CD14-positive monocyte (primary cell): ENCODE measurements around the gene ACTR2. TPM values are rescaled to one million over a fixed set of nuclear protein-coding genes. Genes with fewer than 3 reads are reported as not detected.

Experiments used
- DNase-seq, 3 donors: peaks; one replicate each; pipeline ENCODE4 v3.0.0-alpha.2; 2011 to 2022
- H2AFZ ChIP-seq: 2 replicates; pipeline ENCODE4 v1.6.0; 2012; ENCODE audit warnings: mild to moderate bottlenecking, low read depth, low read length, inconsistent platforms; ENCODE audit not compliant: insufficient read depth, poor library complexity, severe bottlenecking
- H3K27ac ChIP-seq, 2 donors: 1 replicate in 1 of 2; 2 replicates in 1 of 2; pipeline ENCODE4 v1.5.1; 2012 to 2013; ENCODE audit warnings: low read length in 2 of 2, control low read depth in 1 of 2, inconsistent platforms in 1 of 2, low read depth in 1 of 2, mild to moderate bottlenecking in 1 of 2
- H3K27me3 ChIP-seq, 2 donors: one replicate each; pipeline versions ENCODE4 v1.6.0 to v1.6.1; 2011 to 2013; ENCODE audit warnings: low read length in 2 of 2; ENCODE audit not compliant: control insufficient read depth in 2 of 2, insufficient read depth in 2 of 2
- H3K36me3 ChIP-seq, 2 donors: replicated peaks in 1 of 2; 1 replicate in 1 of 2; 2 replicates in 1 of 2; pipeline versions ENCODE4 v1.5.1 to v1.6.1; 2012 to 2013; ENCODE audit warnings: low read length in 2 of 2, control low read depth in 1 of 2, inconsistent platforms in 1 of 2, mild to moderate bottlenecking in 1 of 2; ENCODE audit not compliant: insufficient read depth in 2 of 2, control insufficient read depth in 1 of 2
- H3K4me1 ChIP-seq, 2 donors: 1 replicate in 1 of 2; 2 replicates in 1 of 2; pipeline versions ENCODE4 v1.5.1 to v1.6.1; 2012 to 2013; ENCODE audit warnings: low read length in 2 of 2, control low read depth in 1 of 2, inconsistent platforms in 1 of 2, mild to moderate bottlenecking in 1 of 2, moderate library complexity in 1 of 2; ENCODE audit not compliant: insufficient read depth in 2 of 2, control insufficient read depth in 1 of 2
- H3K4me2 ChIP-seq: replicated peaks from 2 replicates; pipeline ENCODE3; 2012; ENCODE audit warnings: low read length, moderate library complexity, mild to moderate bottlenecking; ENCODE audit not compliant: poor library complexity, severe bottlenecking; ENCODE audit errors: extremely low read depth
- H3K4me3 ChIP-seq, 3 experiments: fragments of 200-600 bp in 1 of 3; sonication (generic) in 1 of 3; replicated peaks in 1 of 3; 1 replicate in 2 of 3; 2 replicates in 1 of 3; pipeline ENCODE4 v1.5.1; 2011 to 2013; ENCODE audit warnings: low read length in 3 of 3, mild to moderate bottlenecking in 3 of 3, control low read depth in 2 of 3, low read depth in 2 of 3, inconsistent platforms in 1 of 3, moderate library complexity in 1 of 3
- H3K79me2 ChIP-seq: 2 replicates; pipeline ENCODE4 v1.6.0; 2012; ENCODE audit warnings: mild to moderate bottlenecking, control low read depth, inconsistent platforms, low read length, moderate library complexity; ENCODE audit not compliant: insufficient read depth
- H3K9ac ChIP-seq: 2 replicates; pipeline ENCODE4 v1.6.0; 2017; ENCODE audit warnings: low read length, mild to moderate bottlenecking; ENCODE audit not compliant: insufficient read depth, poor library complexity, severe bottlenecking
- H3K9me3 ChIP-seq, 2 donors: replicated peaks in 1 of 2; 1 replicate in 1 of 2; 2 replicates in 1 of 2; pipeline versions ENCODE4 v1.5.1 to v1.6.1; 2012 to 2013; ENCODE audit warnings: low read length in 2 of 2, control low read depth in 1 of 2; ENCODE audit not compliant: control insufficient read depth in 1 of 2, insufficient read depth in 1 of 2
- H4K20me1 ChIP-seq: 2 replicates; pipeline ENCODE4 v1.6.0; 2012; ENCODE audit warnings: mild to moderate bottlenecking, low read length, control low read depth, moderate library complexity; ENCODE audit not compliant: insufficient read depth
- H3K27ac Mint-ChIP-seq, 7 donors: one replicate each; pipeline ENCODE4 v1.8.0; 2020; ENCODE audit warnings: mild to moderate bottlenecking in 7 of 7, mixed read lengths in 7 of 7, moderate library complexity in 6 of 7, inconsistent platforms in 2 of 7
- H3K27me3 Mint-ChIP-seq, 3 donors: one replicate each; pipeline ENCODE4 v1.8.0; 2021 to 2022; ENCODE audit warnings: low read depth in 3 of 3, mild to moderate bottlenecking in 3 of 3, mixed read lengths in 3 of 3, moderate library complexity in 3 of 3, inconsistent platforms in 1 of 3
- H3K36me3 Mint-ChIP-seq, 2 donors: one replicate each; pipeline ENCODE4 v1.8.0; 2020; ENCODE audit warnings: mixed read lengths in 2 of 2, inconsistent platforms in 1 of 2, mild to moderate bottlenecking in 1 of 2
- H3K4me1 Mint-ChIP-seq: one replicate; pipeline ENCODE4 v1.8.0; 2020; ENCODE audit warnings: mild to moderate bottlenecking, mixed read lengths
- H3K4me3 Mint-ChIP-seq, 2 donors: one replicate each; pipeline ENCODE4 v1.8.0; 2020; ENCODE audit warnings: mild to moderate bottlenecking in 2 of 2, mixed read lengths in 2 of 2, moderate library complexity in 1 of 2
- H3K9me3 Mint-ChIP-seq, 7 donors: one replicate each; pipeline ENCODE4 v1.8.0; 2020 to 2022; ENCODE audit warnings: mixed read lengths in 7 of 7, mild to moderate bottlenecking in 6 of 7, moderate library complexity in 6 of 7, inconsistent platforms in 2 of 7
- WGBS: methylation state at CpG from one replicate; pipeline ENCODE4 v1.1.5; 2013; ENCODE audit warnings: missing lambda C conversion rate; ENCODE audit not compliant: insufficient coverage; 5-methylcytosine and 5-hydroxymethylcytosine counted together
- intact Hi-C, 2 donors: fragments of 100-400 bp; cut with micrococcal nuclease; formaldehyde crosslinking; loops; one replicate each; pipeline versions ENCODE4 v1.15.0 to v1.15.1; 2023
- polyA plus RNA-seq, 3 donors: library from polyadenylated mRNA; depleted of rRNA in 1 of 3; unstranded in 2 of 3; stranded (reverse) in 1 of 3; fragments of 300-500 nt in 2 of 3; fragments of >200 nt in 1 of 3; fragmentation: Illumina TruSeq in 2 of 3; gene quantifications; 1 replicate in 2 of 3; 2 replicates in 1 of 3; pipeline ENCODE4 v1.2.3, GENCODE V29; 2012 to 2021
- TF ChIP-seq, protein P1 (sequence below): fragments of 200-600 bp; IDR thresholded peaks from one replicate; pipeline ENCODE4 v1.8.0; 2022; ENCODE audit warnings: antibody characterized with exemption, mild to moderate bottlenecking

The ACTR2 gene
- polyA plus RNA-seq, 3 donors, result 88.7 to 560 (median 342) TPM

GRCh38 chr2:65309699-65310098 is 82.1 kb downstream of the ACTR2 start:
- Histone ChIP-seq H3K79me2 (no peaks in the 10 kb centered on the region), H3K9ac (no peak overlapping the region), H3K36me3 (peaks cover 11 to 30% of the 10 kb centered on the region in 2 donors), H3K4me3 (no peak overlapping the region), H3K27ac (no peak overlapping the region), H3K4me2 (no peak overlapping the region), H2AFZ (no peak overlapping the region), H3K4me1 (no peaks in the 10 kb centered on the region), H3K9me3 (peaks cover 0 to 3% of the 10 kb centered on the region in 2 donors), H4K20me1 (no peaks in the 10 kb centered on the region), H3K27me3 (no peaks in the 10 kb centered on the region)
- 86% methylated on average over 8 of the region's 8 CpGs for WGBS
- H3K4me3 Mint-ChIP-seq, result no peak overlapping the region
- H3K36me3 Mint-ChIP-seq, result peaks cover 17 to 21% of the 10 kb centered on the region in 2 donors
- H3K9me3 Mint-ChIP-seq, result peaks cover 0 to 8% (median 3%) of the 10 kb centered on the region in 7 donors
- H3K27ac Mint-ChIP-seq, result peak overlapping the region in 1 of 7 donors; percentile 38
- TF ChIP-seq, protein P1, sequence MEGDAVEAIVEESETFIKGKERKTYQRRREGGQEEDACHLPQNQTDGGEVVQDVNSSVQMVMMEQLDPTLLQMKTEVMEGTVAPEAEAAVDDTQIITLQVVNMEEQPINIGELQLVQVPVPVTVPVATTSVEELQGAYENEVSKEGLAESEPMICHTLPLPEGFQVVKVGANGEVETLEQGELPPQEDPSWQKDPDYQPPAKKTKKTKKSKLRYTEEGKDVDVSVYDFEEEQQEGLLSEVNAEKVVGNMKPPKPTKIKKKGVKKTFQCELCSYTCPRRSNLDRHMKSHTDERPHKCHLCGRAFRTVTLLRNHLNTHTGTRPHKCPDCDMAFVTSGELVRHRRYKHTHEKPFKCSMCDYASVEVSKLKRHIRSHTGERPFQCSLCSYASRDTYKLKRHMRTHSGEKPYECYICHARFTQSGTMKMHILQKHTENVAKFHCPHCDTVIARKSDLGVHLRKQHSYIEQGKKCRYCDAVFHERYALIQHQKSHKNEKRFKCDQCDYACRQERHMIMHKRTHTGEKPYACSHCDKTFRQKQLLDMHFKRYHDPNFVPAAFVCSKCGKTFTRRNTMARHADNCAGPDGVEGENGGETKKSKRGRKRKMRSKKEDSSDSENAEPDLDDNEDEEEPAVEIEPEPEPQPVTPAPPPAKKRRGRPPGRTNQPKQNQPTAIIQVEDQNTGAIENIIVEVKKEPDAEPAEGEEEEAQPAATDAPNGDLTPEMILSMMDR, result no peak
- peaks cover 3% of the 10 kb centered on the region for H3K4me1 Mint-ChIP-seq
- H3K27me3 Mint-ChIP-seq, result no peaks in the 10 kb centered on the region
- DNase-seq, result no peak
- intact Hi-C loops, result no loop called here

DNA sequence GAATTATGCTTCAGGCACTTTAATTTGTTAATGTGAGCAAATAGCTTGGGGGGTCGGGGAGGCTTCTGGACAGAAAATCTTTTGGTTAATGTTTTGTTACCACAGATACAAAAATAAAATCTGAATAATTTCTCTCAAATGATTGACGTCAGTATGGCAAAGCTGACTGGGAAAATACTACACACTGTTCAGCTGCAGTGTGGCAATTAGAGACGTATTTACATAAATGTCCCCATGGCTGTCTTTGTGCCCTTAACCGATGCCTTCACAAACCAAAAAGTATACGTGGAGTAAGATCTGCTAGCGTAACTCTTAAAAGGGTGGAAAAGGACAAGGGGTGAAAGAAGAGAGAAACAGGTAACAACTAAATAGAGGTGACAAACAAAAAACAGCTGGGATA is 83.4 kb downstream of the ACTR2 start:
- Histone ChIP-seq H3K4me1 (no peaks in the 10 kb centered on the region), H3K4me2 (no peak overlapping the region), H3K27ac (no peak overlapping the region), H3K9me3 (peaks cover 0 to 3% of the 10 kb centered on the region in 2 donors), H3K4me3 (no peak overlapping the region), H3K36me3 (peaks cover 11 to 39% of the 10 kb centered on the region in 2 donors), H4K20me1 (no peaks in the 10 kb centered on the region), H3K9ac (no peak overlapping the region), H3K27me3 (no peaks in the 10 kb centered on the region), H2AFZ (no peak overlapping the region), H3K79me2 (no peaks in the 10 kb centered on the region)
- H3K4me3 Mint-ChIP-seq, result no peak overlapping the region
- WGBS, result 98% methylated on average over 4 of the region's 6 CpGs
- intact Hi-C loops, result no loop called here
- DNase-seq, result no peak
- H3K27me3 Mint-ChIP-seq, result no peaks in the 10 kb centered on the region
- H3K36me3 Mint-ChIP-seq, result peaks cover 20 to 25% of the 10 kb centered on the region in 2 donors
- H3K4me1 Mint-ChIP-seq, result peaks cover 3% of the 10 kb centered on the region
- peaks cover 0 to 8% (median 3%) of the 10 kb centered on the region in 7 donors for H3K9me3 Mint-ChIP-seq
- TF ChIP-seq, protein P1, result no peak
- no peak overlapping the region for H3K27ac Mint-ChIP-seq
